ENCODE data around the gene LMBRD1. TPM values are rescaled to one million over a fixed set of nuclear protein-coding genes. Genes with fewer than 3 reads are reported as not detected.
"Not testable (repeated sequence)": the region's sequence is repeated elsewhere in the genome, so short reads cannot be mapped to it uniquely, and the experiment has no call there.

Gene LMBRD1
- total RNA-seq, 1 experiment from 2014 or later = 17.0 TPM

DNA sequence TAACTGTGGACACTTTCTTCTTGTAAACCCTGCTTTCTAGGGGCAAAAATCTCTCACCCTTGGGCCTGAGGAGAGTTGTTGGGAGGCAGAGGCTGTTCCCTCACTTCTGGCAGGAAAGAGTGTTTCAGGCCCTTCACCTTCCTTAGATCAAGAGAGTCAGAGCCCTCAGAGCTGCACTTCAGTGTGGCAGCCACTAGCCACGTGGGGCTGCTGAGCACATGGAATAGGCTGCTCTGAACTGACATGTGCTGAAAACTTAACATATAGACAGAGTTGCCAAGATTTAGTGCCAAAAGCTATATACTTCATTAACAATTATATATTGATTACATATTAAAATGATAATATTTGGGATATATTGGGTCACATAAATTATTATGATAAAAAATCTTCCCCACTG lies 4.4 kb upstream of the LMBRD1 start:
- H3K79me1 ChIP-seq (ENCODE audit: insufficient read depth, low read depth, low read length, poor library complexity, severe bottlenecking) = no peaks in the 10 kb centered on the region
- H3K27ac Mint-ChIP-seq = peak overlapping the region in 1 of 3 experiments; percentile 18; a peak in 1 of 7 replicates
- H2BK120ac ChIP-seq (ENCODE audit: low read depth, low read length, poor library complexity, severe bottlenecking) = no peak overlapping the region
- H4K91ac ChIP-seq (ENCODE audit: insufficient read length, low read depth, low read length) = no peak overlapping the region
- no peak overlapping the region for H3K56ac ChIP-seq (ENCODE audit: insufficient read length, low read depth, low read length)
- no peaks in the 10 kb centered on the region for H3K79me2 ChIP-seq (ENCODE audit: insufficient read depth, low read length)
- no CpG with 5 or more reads among the region's 1 CpG for WGBS (ENCODE audit: extremely low coverage, insufficient read length, low lambda C conversion rate)
- H3K36me3 Mint-ChIP-seq (ENCODE audit: insufficient read depth in 1 of 3, low read depth in 3 of 3) = no peaks in the 10 kb centered on the region; a peak in 1 of 7 replicates
- H3K4me1 ChIP-seq (ENCODE audit: insufficient read depth, low read length) = peaks cover 5% of the 10 kb centered on the region; the same call in 1 of the 2 replicates
- no peak overlapping the region for H3K18ac ChIP-seq (ENCODE audit: insufficient read length, low read depth, low read length)
- no peaks in the 10 kb centered on the region for H3K23me2 ChIP-seq (ENCODE audit: insufficient read length, low read depth, low read length, poor library complexity, severe bottlenecking)
- no peak overlapping the region for H4K8ac ChIP-seq (replicated peaks; ENCODE audit: insufficient read length, low read depth, low read length)
- no peak overlapping the region for H3K4me3 Mint-ChIP-seq
- no peak overlapping the region for H3K4ac ChIP-seq (ENCODE audit: low read depth, low read length)
- H3K4me2 ChIP-seq (ENCODE audit: insufficient read depth, insufficient read length, low read length) = no peak overlapping the region
- no peak overlapping the region for H3K9ac ChIP-seq (ENCODE audit: extremely low read depth, insufficient read length, low read length)
- no peak for DNase-seq
- H3K4me1 Mint-ChIP-seq = peaks cover 30 to 34% of the 10 kb centered on the region in 2 experiments
- no peak overlapping the region for H2AK5ac ChIP-seq (ENCODE audit: insufficient read length, low read length)
- no peak overlapping the region for H4K5ac ChIP-seq (ENCODE audit: insufficient read length, low read depth, low read length)
- H2BK15ac ChIP-seq (ENCODE audit: low read depth, low read length) = no peak overlapping the region
- H3K27me3 Mint-ChIP-seq (ENCODE audit: low read depth) = no peaks in the 10 kb centered on the region
- H3T11ph ChIP-seq (ENCODE audit: low read length) = no peak overlapping the region
- no peak overlapping the region for H2BK20ac ChIP-seq (ENCODE audit: low read depth, low read length, poor library complexity, severe bottlenecking)
- H3K27ac ChIP-seq (ENCODE audit: insufficient read length, low read depth, low read length) = no peak overlapping the region
- no peak overlapping the region for H2AFZ ChIP-seq (ENCODE audit: low read length)
- peak; percentile 28; the same call in 2 of the 3 replicates for TF ChIP-seq CTCF (conservative IDR thresholded peaks at IDR 0.05)
- H4K20me1 ChIP-seq (ENCODE audit: control insufficient read depth, insufficient read depth, insufficient read length) = no peaks in the 10 kb centered on the region
- no peaks in the 10 kb centered on the region; a peak in 3 of 5 replicates for H3K9me3 Mint-ChIP-seq
- no peaks in the 10 kb centered on the region for H3K27me3 ChIP-seq (ENCODE audit: insufficient read depth, low read length)
- H3K14ac ChIP-seq (ENCODE audit: insufficient read depth, low read length) = peak overlapping the region; percentile 43; the same call in 1 of the 2 replicates
- H2BK12ac ChIP-seq (ENCODE audit: insufficient read length, low read depth, low read length) = no peak overlapping the region
- H3K9me3 ChIP-seq (ENCODE audit: control insufficient read depth, low read depth, low read length) = no peaks in the 10 kb centered on the region
- H2BK5ac ChIP-seq (ENCODE audit: insufficient read length, low read length) = no peak overlapping the region
- H3K23ac ChIP-seq (ENCODE audit: insufficient read length, low read depth, low read length) = no peak overlapping the region

DNA sequence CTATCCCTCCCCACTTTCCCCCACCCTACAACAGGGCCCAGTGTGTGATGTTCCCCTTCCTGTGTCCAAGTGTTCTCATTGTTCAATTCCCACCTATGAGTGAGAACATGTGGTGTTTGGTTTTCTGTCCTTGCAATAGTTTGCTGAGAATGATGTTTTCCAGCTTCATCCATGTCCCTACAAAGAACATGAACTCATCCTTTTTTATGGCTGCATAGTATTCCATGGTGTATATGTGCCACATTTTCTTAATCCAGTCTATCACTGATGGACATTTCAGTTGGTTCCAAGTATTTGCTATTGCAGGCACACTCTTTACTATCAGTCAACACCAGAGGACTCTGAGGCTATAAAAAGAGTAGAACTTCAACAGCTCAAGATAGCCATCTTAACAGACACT lies 2.0 kb upstream of the LMBRD1 start:
- H3K27ac Mint-ChIP-seq; H3T11ph ChIP-seq (ENCODE audit: low read length); H3K9me3 Mint-ChIP-seq; H4K91ac ChIP-seq (ENCODE audit: insufficient read length, low read depth, low read length); H3K27ac ChIP-seq (ENCODE audit: insufficient read length, low read depth, low read length); H3K56ac ChIP-seq (ENCODE audit: insufficient read length, low read depth, low read length); H4K8ac ChIP-seq (replicated peaks; ENCODE audit: insufficient read length, low read depth, low read length); H3K4me2 ChIP-seq (ENCODE audit: insufficient read depth, insufficient read length, low read length); H3K18ac ChIP-seq (ENCODE audit: insufficient read length, low read depth, low read length); H3K79me2 ChIP-seq (ENCODE audit: insufficient read depth, low read length); H3K27me3 Mint-ChIP-seq (ENCODE audit: low read depth); H3K4me3 Mint-ChIP-seq; H3K36me3 Mint-ChIP-seq (ENCODE audit: insufficient read depth in 1 of 3, low read depth in 3 of 3); H2BK5ac ChIP-seq (ENCODE audit: insufficient read length, low read length); H4K5ac ChIP-seq (ENCODE audit: insufficient read length, low read depth, low read length); H3K9ac ChIP-seq (ENCODE audit: extremely low read depth, insufficient read length, low read length); H3K79me1 ChIP-seq (ENCODE audit: insufficient read depth, low read depth, low read length, poor library complexity, severe bottlenecking); DNase-seq; H2BK20ac ChIP-seq (ENCODE audit: low read depth, low read length, poor library complexity, severe bottlenecking); H3K4ac ChIP-seq (ENCODE audit: low read depth, low read length); H2AK5ac ChIP-seq (ENCODE audit: insufficient read length, low read length); H2AFZ ChIP-seq (ENCODE audit: low read length); H3K9me3 ChIP-seq (ENCODE audit: control insufficient read depth, low read depth, low read length); H3K23ac ChIP-seq (ENCODE audit: insufficient read length, low read depth, low read length); H3K14ac ChIP-seq (ENCODE audit: insufficient read depth, low read length); H2BK15ac ChIP-seq (ENCODE audit: low read depth, low read length); H3K23me2 ChIP-seq (ENCODE audit: insufficient read length, low read depth, low read length, poor library complexity, severe bottlenecking); H2BK120ac ChIP-seq (ENCODE audit: low read depth, low read length, poor library complexity, severe bottlenecking); H3K4me1 ChIP-seq (ENCODE audit: insufficient read depth, low read length); H2BK12ac ChIP-seq (ENCODE audit: insufficient read length, low read depth, low read length); H3K27me3 ChIP-seq (ENCODE audit: insufficient read depth, low read length); H4K20me1 ChIP-seq (ENCODE audit: control insufficient read depth, insufficient read depth, insufficient read length): not testable (repeated sequence)
- H3K4me1 Mint-ChIP-seq = peaks cover 39 to 46% of the 10 kb centered on the region in 2 experiments

Data from H9 (cell line).